Thyroid gland (tissue), 4 donors: ENCODE results near the gene RIC1.
"Not testable (repeated sequence)": the region's sequence is repeated elsewhere in the genome, so short reads cannot be mapped to it uniquely, and the experiment has no call there.

Source experiments
- POLR2A ChIP-seq, 2 donors: fragments of 450-650 bp; IDR thresholded peaks; one replicate each; pipeline ENCODE4 v1.6.1; 2017; ENCODE audit warnings: antibody characterized with exemption in 2 of 2, mild to moderate bottlenecking in 2 of 2, moderate library complexity in 1 of 2
- TF ChIP-seq, protein P1 (sequence below), 6 experiments: fragments of 200-600 bp in 3 of 6; fragments of 450-650 bp in 3 of 6; sonication (generic) in 3 of 6; IDR thresholded peaks; one replicate each; pipeline ENCODE4 v1.5.1; 2016 to 2019; ENCODE audit warnings: antibody characterized with exemption in 6 of 6, mild to moderate bottlenecking in 2 of 6, inconsistent platforms in 1 of 6, moderate library complexity in 1 of 6

DNA sequence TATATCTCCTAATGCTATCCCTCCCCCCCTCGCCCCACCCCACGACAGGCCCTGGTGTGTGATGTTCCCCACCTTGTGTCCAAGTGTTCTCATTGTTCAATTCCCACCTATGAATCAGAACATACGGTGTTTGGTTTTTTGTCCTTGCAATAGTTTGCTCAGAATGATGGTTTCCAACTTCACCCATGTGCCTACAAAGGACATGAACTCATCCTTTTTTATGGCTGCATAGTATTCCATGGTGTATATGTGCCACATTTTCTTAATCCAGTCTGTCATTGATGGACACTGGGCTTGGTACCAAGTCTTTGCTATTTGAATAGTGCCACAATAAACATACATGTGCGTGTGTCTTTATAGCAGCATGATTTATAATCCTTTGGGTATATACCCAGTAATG lies 93.8 kb downstream of the RIC1 start:
- TF ChIP-seq, protein P1, sequence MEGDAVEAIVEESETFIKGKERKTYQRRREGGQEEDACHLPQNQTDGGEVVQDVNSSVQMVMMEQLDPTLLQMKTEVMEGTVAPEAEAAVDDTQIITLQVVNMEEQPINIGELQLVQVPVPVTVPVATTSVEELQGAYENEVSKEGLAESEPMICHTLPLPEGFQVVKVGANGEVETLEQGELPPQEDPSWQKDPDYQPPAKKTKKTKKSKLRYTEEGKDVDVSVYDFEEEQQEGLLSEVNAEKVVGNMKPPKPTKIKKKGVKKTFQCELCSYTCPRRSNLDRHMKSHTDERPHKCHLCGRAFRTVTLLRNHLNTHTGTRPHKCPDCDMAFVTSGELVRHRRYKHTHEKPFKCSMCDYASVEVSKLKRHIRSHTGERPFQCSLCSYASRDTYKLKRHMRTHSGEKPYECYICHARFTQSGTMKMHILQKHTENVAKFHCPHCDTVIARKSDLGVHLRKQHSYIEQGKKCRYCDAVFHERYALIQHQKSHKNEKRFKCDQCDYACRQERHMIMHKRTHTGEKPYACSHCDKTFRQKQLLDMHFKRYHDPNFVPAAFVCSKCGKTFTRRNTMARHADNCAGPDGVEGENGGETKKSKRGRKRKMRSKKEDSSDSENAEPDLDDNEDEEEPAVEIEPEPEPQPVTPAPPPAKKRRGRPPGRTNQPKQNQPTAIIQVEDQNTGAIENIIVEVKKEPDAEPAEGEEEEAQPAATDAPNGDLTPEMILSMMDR (IDR thresholded peaks at IDR 0.05), result not testable (repeated sequence)
- not testable (repeated sequence) for TF ChIP-seq POLR2A (IDR thresholded peaks at IDR 0.05)
